Keratinocyte (primary cell): ENCODE data around the gene SSBP1.

Experiments used
- CTCF ChIP-seq, 3 experiments: IDR thresholded peaks in 1 of 3; conservative IDR thresholded peaks in 1 of 3; optimal IDR thresholded peaks in 1 of 3; 2 replicates in 2 of 3; 3 replicates in 1 of 3; pipeline versions ENCODE3 to v1.5.1; 2011; ENCODE audit warnings: low read length in 3 of 3, mild to moderate bottlenecking in 3 of 3, moderate library complexity in 2 of 3, control low read depth in 1 of 3, inconsistent platforms in 1 of 3; ENCODE audit not compliant: insufficient read depth in 2 of 3; ENCODE audit errors: extremely low read depth in 1 of 3
- EZH2 ChIP-seq: IDR thresholded peaks from one replicate; pipeline ENCODE4 v1.6.1; 2012; ENCODE audit warnings: inconsistent platforms, mild to moderate bottlenecking, low read length, moderate library complexity

GRCh38 chr7:141697211-141697871 is 40.8 kb upstream of the SSBP1 start:
- no peak for TF ChIP-seq CTCF (optimal IDR thresholded peaks at IDR 0.05 in 1 of 3, IDR thresholded peaks at IDR 0.05 in 1 of 3, conservative IDR thresholded peaks at IDR 0.05 in 1 of 3; ENCODE audit: extremely low read depth in 1 of 3, insufficient read depth in 2 of 3, low read length in 3 of 3)
- no peak for TF ChIP-seq EZH2
